Activated naive CD4-positive, alpha-beta T cell treated with anti-CD3 and anti-CD28 coated beads, Interleukin-2, amount 50 U/mL, for 24 hours (primary cell): ENCODE data around the gene MERTK.
"Not testable (repeated sequence)": the region's sequence is repeated elsewhere in the genome, so short reads cannot be mapped to it uniquely, and the experiment has no call there.

ENCODE experiments used
- H3K27ac Mint-ChIP-seq: one replicate; pipeline ENCODE4 v1.8.0; 2021; ENCODE audit warnings: mild to moderate bottlenecking, mixed read lengths
- H3K27me3 Mint-ChIP-seq: one replicate; pipeline ENCODE4 v1.8.0; 2021; ENCODE audit warnings: mixed read lengths
- H3K36me3 Mint-ChIP-seq: one replicate; pipeline ENCODE4 v1.8.0; 2021; ENCODE audit warnings: mixed read lengths
- H3K4me1 Mint-ChIP-seq: one replicate; pipeline ENCODE4 v1.8.0; 2021; ENCODE audit warnings: mixed read lengths
- H3K4me3 Mint-ChIP-seq: one replicate; pipeline ENCODE4 v1.8.0; 2021; ENCODE audit warnings: mild to moderate bottlenecking, mixed read lengths
- H3K9me3 Mint-ChIP-seq: one replicate; pipeline ENCODE4 v1.8.0; 2021; ENCODE audit warnings: mixed read lengths

Gene MERTK

DNA sequence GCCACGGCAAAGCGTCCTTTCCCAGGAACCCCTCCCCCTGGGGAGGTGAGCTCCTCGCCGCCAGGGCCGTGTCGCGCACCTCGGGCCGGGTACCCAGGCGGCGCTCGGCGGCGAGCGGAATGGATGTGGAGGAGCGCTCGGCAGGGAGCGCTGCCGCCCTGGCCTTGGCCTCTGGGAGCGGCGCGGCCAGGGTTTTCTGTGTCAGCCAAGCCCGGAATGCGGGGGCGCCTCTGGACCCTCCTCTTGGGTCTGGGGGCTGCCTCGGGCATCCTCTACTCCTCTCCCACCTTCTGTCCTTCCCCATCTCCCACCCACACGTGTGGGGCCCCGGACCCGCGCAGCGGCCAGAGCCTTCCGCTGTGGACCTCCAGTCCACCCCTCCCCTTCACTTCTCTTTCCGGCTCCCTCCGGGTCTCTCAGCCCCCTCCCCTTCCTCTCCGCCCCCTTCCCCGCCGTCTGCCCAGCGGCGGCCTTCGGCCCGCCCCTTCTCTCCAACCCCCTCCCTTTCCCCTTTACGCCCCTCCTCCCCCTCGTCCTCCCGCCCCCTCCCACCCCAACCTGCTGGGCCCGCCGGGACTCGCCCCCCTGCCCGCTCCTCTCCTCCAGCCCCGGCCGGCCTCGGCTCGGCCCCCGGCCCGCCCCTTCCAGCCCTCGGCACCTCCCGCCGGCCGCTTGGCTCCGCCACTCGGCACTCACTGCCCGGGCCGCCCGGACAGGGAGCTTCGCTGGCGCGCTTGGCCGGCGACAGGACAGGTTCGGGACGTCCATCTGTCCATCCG, at the start of gene MERTK:
MERTK (plus strand) TSS at position 684 of the 779 bp plus-strand sequence. CDS start 129 bp downstream, outside the sequence.
- H3K27me3 Mint-ChIP-seq: peaks cover 2% of the 10 kb centered on the region

DNA sequence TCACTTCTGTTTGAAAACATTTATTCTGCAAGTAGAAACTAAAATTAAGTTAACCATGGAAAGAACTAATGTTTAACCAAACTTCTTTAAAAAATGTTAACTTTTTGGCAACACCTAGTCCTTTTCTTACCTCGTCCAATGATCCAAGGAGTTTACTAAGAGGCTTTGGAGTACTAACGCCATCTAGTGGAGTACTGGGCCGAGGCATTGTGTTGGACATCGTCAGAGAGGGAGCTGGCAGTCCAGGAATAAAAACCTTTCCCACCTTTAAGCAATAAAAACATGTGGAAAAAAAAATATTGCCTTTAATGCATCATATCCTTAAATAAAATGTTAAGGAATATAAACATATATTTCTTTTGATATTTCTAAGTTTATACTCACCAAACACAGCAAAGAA, 47.8 kb upstream of the MERTK start:
- not testable (repeated sequence) for H3K36me3 Mint-ChIP-seq, H3K27me3 Mint-ChIP-seq

More for the DNA sequence above, at the start of gene MERTK:
- H3K9me3 Mint-ChIP-seq: no peaks in the 10 kb centered on the region
- peak within 1 kb of the TSS; percentile 80 for H3K4me3 Mint-ChIP-seq
- H3K27ac Mint-ChIP-seq: peak within 1 kb of the TSS; percentile 21
- H3K36me3 Mint-ChIP-seq: no peaks in the 10 kb centered on the region
- peaks cover 12% of the 10 kb centered on the region for H3K4me1 Mint-ChIP-seq

DNA sequence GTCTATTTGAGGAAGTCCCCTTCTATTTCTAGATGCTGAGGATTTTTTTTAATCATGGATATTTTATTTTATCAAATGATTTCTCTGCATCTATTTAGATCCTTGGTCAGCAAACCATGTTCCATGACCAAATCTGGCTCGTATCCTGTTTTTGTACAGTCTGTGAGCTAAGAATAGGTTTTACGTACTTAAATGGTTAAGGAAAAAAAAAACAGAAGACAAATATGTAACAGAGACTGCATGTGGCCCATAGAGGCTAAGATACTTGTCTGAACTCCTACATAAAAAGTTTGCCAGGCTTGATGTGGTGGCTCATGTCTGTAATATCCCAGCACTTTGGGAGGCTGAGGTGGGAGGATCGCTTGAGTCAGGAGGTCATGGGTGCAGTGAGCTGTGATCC, 45.9 kb upstream of the MERTK start:
- H3K27me3 Mint-ChIP-seq, H3K36me3 Mint-ChIP-seq, H3K27ac Mint-ChIP-seq, H3K9me3 Mint-ChIP-seq, H3K4me3 Mint-ChIP-seq, H3K4me1 Mint-ChIP-seq: not testable (repeated sequence)

More for the DNA sequence above, 47.8 kb upstream of the MERTK start:
- H3K27ac Mint-ChIP-seq, H3K4me3 Mint-ChIP-seq, H3K9me3 Mint-ChIP-seq, H3K4me1 Mint-ChIP-seq: not testable (repeated sequence)

GRCh38 chr2:111860005-111860404, 38.4 kb upstream of the MERTK start:
- H3K27ac Mint-ChIP-seq, H3K4me1 Mint-ChIP-seq, H3K9me3 Mint-ChIP-seq, H3K27me3 Mint-ChIP-seq, H3K4me3 Mint-ChIP-seq: not testable (repeated sequence)
- peaks cover 16% of the 10 kb centered on the region for H3K36me3 Mint-ChIP-seq

DNA sequence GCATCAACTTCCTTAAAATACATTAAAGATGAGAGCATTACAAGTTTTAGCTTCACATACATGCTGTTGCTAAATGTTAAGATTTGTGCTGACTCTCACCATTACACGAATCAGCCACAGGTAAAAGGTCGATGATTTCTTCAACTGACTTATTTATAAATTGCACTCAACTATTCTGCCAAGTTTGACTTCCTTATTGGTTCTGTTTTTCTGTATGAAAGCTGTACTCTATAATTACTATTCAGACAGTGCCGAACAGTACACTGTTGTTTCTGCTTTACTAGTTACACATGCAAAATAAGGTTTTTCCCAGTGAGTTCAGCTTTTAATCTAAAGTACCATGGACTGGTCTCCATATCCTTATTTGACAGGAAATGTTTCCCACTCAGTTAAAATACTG, 33.3 kb upstream of the MERTK start:
- not testable (repeated sequence) for H3K9me3 Mint-ChIP-seq, H3K27ac Mint-ChIP-seq, H3K4me3 Mint-ChIP-seq, H3K27me3 Mint-ChIP-seq, H3K4me1 Mint-ChIP-seq
- peaks cover 15% of the 10 kb centered on the region for H3K36me3 Mint-ChIP-seq

DNA sequence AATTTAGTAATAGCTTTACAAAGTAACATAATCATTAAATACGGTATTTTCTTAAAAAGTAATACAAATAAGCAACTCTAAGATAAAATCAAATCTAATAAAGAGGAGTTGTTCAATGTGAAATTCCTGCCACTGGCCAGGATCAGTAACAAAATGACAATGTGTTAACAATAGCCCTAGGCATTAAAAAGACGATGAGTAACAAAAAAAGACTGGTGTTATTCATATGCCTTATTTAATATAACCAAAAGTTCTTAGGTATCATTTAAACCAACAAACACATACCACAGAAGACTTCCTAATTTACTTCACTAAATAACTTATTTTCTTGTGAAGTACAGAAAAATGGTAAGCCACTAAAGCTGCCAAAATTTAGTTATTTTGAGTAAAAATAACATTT, 25.6 kb upstream of the MERTK start:
- Mint-ChIP-seq H3K36me3 (peaks cover 17% of the 10 kb centered on the region), H3K4me1 (peaks cover 15% of the 10 kb centered on the region)
- not testable (repeated sequence) for H3K4me3 Mint-ChIP-seq, H3K27me3 Mint-ChIP-seq, H3K27ac Mint-ChIP-seq, H3K9me3 Mint-ChIP-seq

DNA sequence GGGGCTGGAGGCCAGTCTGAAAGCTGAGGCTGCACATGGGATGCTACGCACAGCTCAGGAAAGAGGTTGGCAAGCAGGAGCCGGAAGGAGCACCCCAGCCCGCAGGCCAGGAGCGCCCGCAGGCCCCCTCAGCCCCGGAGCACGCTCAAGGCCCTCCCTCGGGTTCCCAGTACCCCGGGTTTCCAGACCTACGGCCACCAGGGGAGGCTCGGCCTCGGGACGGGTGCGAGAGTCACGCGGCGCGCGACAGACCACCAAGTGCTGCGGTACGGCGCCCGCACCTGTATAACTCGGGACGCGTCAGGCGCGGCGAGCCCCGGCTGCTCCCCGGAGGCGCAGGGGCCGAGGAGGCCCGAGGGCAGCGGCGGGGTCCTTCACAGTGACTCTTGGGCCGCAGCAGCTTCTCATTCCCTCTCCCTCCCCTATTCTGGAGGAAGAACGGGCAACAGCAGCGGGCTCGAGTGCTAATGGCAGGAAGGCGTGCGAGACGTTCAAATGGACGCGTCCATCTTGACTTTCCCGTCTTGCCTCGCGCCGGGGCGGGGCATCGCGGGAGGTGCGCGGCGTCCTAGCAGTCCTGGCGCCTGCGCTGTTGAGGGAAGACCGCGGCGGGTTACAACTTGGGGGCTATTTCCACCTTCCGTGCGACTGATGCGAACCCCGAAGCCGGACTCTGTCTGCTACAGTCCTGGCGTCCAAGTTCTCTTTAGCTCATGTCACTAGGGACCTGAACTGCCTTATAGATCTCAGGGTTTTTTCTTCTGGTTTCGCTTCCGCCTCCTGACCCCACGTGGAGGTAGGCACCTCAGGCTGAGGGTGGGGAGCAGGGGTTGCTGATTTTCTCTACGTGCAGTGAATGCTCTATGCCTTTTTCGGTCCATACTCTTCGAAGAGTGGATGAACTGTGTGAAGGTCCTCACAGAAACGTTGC, 14.5 kb upstream of the MERTK start, which contains the start of gene ANAPC1:
ANAPC1 (minus strand) TSS at position 533 of the 931 bp plus-strand sequence. CDS start 3,368 bp downstream, outside the sequence.
- Mint-ChIP-seq H3K9me3 (no peaks in the 10 kb centered on the region), H3K27me3 (no peaks in the 10 kb centered on the region), H3K27ac (peak within 1 kb of the TSS; percentile 98), H3K36me3 (peaks cover 2% of the 10 kb centered on the region), H3K4me1 (peaks cover 16% of the 10 kb centered on the region), H3K4me3 (peak within 1 kb of the TSS; percentile 98)

DNA sequence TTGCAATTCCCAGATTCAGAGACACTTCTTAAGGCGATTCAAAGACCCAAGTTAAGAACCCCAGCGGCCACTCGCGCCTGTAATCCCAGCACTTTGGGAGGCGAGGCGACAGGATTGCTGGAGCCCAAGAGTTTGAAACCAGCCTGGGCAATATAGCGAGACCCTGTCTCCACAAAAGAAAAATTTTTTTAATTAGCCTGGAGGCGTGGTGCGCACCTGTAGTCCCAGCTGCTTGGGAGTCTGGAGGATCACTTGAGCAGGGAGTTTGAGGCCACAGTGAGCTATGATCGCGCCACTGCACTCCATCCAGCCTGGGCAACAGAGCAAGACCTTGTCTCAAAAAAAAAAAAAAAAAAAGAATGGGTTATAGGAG, 13.8 kb upstream of the MERTK start:
- H3K27me3 Mint-ChIP-seq: no peaks in the 10 kb centered on the region

GRCh38 chr2:111896024-111896423, 2.4 kb upstream of the MERTK start:
- no peak overlapping the region for H3K27ac Mint-ChIP-seq
- H3K27me3 Mint-ChIP-seq: peaks cover 2% of the 10 kb centered on the region
- no peaks in the 10 kb centered on the region for H3K9me3 Mint-ChIP-seq
- no peaks in the 10 kb centered on the region for H3K36me3 Mint-ChIP-seq
- peaks cover 12% of the 10 kb centered on the region for H3K4me1 Mint-ChIP-seq
- H3K4me3 Mint-ChIP-seq: no peak overlapping the region

More for the DNA sequence above, 13.8 kb upstream of the MERTK start:
- H3K36me3 Mint-ChIP-seq: peaks cover 2% of the 10 kb centered on the region
- H3K4me3 Mint-ChIP-seq: peak overlapping the region; percentile 98
- no peaks in the 10 kb centered on the region for H3K9me3 Mint-ChIP-seq
- peak overlapping the region; percentile 98 for H3K27ac Mint-ChIP-seq
- peaks cover 15% of the 10 kb centered on the region for H3K4me1 Mint-ChIP-seq

- H3K4me3 Mint-ChIP-seq: no peak overlapping the region
- no peaks in the 10 kb centered on the region for H3K36me3 Mint-ChIP-seq
- no peaks in the 10 kb centered on the region for H3K9me3 Mint-ChIP-seq
- peaks cover 12% of the 10 kb centered on the region for H3K4me1 Mint-ChIP-seq
- H3K27me3 Mint-ChIP-seq: peaks cover 2% of the 10 kb centered on the region
- no peak overlapping the region for H3K27ac Mint-ChIP-seq
These were observed 1.8 kb upstream of the MERTK start for GRCh38 chr2:111896576-111896975.

DNA sequence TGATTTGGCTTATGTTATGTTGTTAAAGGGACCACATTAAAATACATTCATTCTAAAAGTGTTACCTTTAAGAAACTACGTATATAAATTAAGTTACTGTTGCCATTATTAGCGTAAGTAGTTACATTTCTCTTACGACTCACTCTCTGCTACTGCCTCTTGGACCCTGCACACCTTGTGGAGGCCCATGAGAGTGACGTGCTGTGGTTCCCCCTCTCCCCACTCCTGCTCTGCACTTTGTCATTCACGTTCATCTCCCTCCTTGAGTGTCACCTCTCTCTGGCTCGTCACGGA, 830 bp upstream of the MERTK start:
- Mint-ChIP-seq H3K9me3 (no peaks in the 10 kb centered on the region), H3K4me3 (peak overlapping the region; percentile 80), H3K27ac (peak overlapping the region; percentile 21), H3K36me3 (no peaks in the 10 kb centered on the region), H3K27me3 (peaks cover 2% of the 10 kb centered on the region), H3K4me1 (peaks cover 12% of the 10 kb centered on the region)

DNA sequence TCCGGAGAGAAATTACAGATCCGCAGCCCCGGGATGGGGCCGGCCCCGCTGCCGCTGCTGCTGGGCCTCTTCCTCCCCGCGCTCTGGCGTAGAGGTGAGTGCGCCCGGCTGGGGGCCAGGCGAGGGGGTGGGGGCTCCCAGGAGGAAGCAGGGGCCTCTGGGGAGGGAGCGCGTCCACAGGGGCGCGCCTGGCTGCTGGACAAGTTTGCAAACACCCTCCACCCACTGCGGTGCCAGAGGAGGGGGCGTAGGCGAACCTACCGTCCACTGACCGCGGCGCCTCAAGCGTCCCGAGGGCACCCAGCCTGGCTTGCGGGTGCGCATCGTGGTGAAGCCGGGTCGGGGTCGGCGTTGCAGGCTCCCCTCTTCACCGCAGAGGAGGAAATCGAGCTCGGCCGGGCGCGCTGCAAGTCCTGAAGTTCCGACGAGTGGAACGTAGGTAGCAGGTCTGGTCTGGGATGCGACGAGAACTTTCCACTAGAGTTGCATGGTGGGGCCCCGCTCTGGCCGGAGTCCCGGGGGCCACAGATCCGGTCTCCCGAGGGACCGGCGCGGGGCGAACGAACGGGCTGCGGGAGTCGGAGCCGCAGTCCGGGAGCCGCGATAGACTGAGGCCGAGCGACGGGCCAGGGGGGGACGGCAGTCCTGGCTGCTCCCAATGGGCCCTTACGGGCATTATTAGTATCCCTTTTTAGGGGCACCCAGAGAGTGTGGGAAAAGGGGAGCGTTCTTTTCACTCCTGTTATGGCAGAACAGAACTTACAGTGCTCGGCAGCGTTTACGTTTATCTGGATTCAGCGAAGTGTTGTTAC, 502 bp downstream of the MERTK start:
- peaks cover 2% of the 10 kb centered on the region for H3K27me3 Mint-ChIP-seq

DNA sequence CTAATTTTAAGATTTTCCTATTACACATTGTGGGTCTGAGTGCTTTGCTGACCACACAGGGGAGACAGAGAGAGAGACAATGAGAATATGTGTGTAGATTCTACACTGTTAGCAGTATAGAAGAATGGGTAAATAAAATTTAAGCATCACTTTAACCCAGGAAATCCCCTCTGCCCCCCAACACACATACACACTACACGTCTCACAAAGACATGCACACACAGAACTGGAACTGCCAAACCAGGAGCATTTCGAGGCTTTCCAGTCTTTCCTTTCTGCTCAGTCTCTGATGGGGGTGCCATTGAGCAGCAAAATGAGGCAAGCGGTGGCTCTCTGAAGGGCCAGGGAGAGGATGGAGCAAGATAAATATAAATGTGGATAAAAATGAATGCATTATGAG, 2.5 kb downstream of the MERTK start:
- no peak overlapping the region for H3K27ac Mint-ChIP-seq
- no peak overlapping the region for H3K4me3 Mint-ChIP-seq

More for the DNA sequence above, 502 bp downstream of the MERTK start:
- Mint-ChIP-seq H3K4me3 (peak overlapping the region; percentile 73), H3K9me3 (no peaks in the 10 kb centered on the region), H3K36me3 (no peaks in the 10 kb centered on the region), H3K27ac (no peak overlapping the region), H3K4me1 (peaks cover 12% of the 10 kb centered on the region)

DNA sequence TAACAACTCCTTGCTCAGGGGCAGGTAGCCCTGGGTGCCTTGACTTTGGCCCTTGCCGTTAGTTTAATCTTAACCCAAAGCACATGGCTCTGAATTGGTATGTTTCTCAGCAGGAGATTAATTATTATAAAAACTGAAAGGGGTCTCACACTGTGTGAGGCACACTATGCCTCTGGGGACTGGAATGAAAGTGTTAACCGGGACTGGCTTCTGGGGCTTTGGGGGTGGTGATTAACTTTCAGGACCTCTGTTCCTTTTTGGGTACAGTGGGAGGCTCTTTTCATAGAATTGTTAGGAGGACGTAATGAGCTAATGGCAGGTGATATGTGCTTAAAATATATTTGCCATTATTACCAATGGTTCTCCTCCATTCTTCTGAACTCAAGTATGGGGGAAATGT, 5.1 kb downstream of the MERTK start:
- Mint-ChIP-seq H3K4me3 (no peak overlapping the region), H3K27me3 (no peaks in the 10 kb centered on the region), H3K9me3 (no peaks in the 10 kb centered on the region), H3K27ac (no peak overlapping the region), H3K4me1 (peaks cover 20% of the 10 kb centered on the region), H3K36me3 (no peaks in the 10 kb centered on the region)

More for the DNA sequence above, 2.5 kb downstream of the MERTK start:
- Mint-ChIP-seq H3K27me3 (peaks cover 2% of the 10 kb centered on the region), H3K36me3 (no peaks in the 10 kb centered on the region), H3K9me3 (no peaks in the 10 kb centered on the region), H3K4me1 (peaks cover 15% of the 10 kb centered on the region)

DNA sequence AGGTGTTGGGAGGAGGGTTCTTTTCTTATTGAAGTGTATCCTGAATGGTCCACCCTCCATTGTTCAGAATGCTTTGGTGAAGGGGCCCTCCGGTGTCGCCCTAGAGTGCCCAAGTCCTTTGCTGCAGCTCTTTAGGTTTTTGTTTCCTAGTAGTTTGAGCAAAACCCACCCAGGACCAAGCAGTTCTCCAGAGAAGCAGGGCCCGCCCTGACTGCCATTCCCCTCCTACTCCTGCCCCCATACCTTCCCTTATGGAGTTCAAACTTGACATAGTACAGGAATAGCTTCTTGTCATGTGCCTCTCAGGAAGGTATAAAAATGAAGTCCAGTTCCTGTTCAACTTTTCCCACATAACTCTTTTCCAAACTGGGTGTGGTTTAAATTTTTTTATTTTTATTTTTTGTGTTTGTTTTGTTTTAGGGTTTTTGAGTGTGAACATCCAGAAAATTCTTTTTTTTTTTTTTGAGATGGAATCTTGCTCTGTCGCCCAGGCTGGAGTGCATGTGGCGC, 5.6 kb downstream of the MERTK start:
- peaks cover 20% of the 10 kb centered on the region for H3K4me1 Mint-ChIP-seq
- no peaks in the 10 kb centered on the region for H3K27me3 Mint-ChIP-seq
- no peaks in the 10 kb centered on the region for H3K36me3 Mint-ChIP-seq
- no peak overlapping the region for H3K27ac Mint-ChIP-seq
- H3K4me3 Mint-ChIP-seq: no peak overlapping the region
- no peaks in the 10 kb centered on the region for H3K9me3 Mint-ChIP-seq
